Erythroblast (primary cell): ENCODE results near the gene SMAD5.
A peak's percentile ranks its signal among the peaks of the same experiment; 100 is the strongest.

Source experiments
- DNase-seq, 2 experiments: peaks; one replicate each; lab custom pipeline; 2025; lab: John Stamatoyannopoulos, UW
- GATA1 ChIP-seq: IDR thresholded peaks from 2 replicates; pipeline ENCODE4 v1.6.1; 2011; ENCODE audit warnings: low read depth, mild to moderate bottlenecking, control low read depth, low read length, moderate library complexity
- POLR2A ChIP-seq: IDR thresholded peaks from 2 replicates; pipeline ENCODE4 v1.6.1; 2011; ENCODE audit warnings: mild to moderate bottlenecking, low read length

SMAD5 gene

GRCh38 chr5:136191304-136192014 lies 58.8 kb downstream of the SMAD5 start:
- TF ChIP-seq GATA1 (no peak), POLR2A (no peak)
- no peak for DNase-seq

- DNase-seq, result peak in 1 of 2 experiments; percentile 3
- no peak for TF ChIP-seq POLR2A
- TF ChIP-seq GATA1, result no peak
Measured at GRCh38 chr5:136192015-136192525, 59.4 kb downstream of the SMAD5 start.

- DNase-seq, result no peak
- TF ChIP-seq GATA1 (no peak), POLR2A (no peak)
Measured at GRCh38 chr5:136192526-136193321, 60.1 kb downstream of the SMAD5 start, which contains the start of gene SMIM32. TSS of gene SMIM32 (minus strand) at chr5:136193162. CDS start at chr5:136192524, 638 bp downstream.

GRCh38 chr5:136193322-136193935 lies 60.8 kb downstream of the SMAD5 start:
- DNase-seq, result no peak
- no peak for TF ChIP-seq POLR2A
- TF ChIP-seq GATA1, result no peak

GRCh38 chr5:136194576-136194975 lies 61.9 kb downstream of the SMAD5 start:
- no peak for DNase-seq
- no peak for TF ChIP-seq GATA1
- no peak for TF ChIP-seq POLR2A

- TF ChIP-seq GATA1 (no peak), POLR2A (no peak)
- DNase-seq, result no peak
Measured at GRCh38 chr5:136195971-136196820, 63.6 kb downstream of the SMAD5 start.

- DNase-seq, result no peak
- TF ChIP-seq POLR2A (no peak), GATA1 (no peak)
Measured at GRCh38 chr5:136197462-136198142, 65.0 kb downstream of the SMAD5 start.

- DNase-seq, result no peak
- no peak for TF ChIP-seq GATA1
- no peak for TF ChIP-seq POLR2A
Measured at GRCh38 chr5:136198453-136198852, 65.8 kb downstream of the SMAD5 start.

- TF ChIP-seq POLR2A, result no peak
- no peak for TF ChIP-seq GATA1
- no peak for DNase-seq
Measured at GRCh38 chr5:136199408-136199807, 66.8 kb downstream of the SMAD5 start.

- TF ChIP-seq POLR2A, result no peak
- TF ChIP-seq GATA1, result no peak
- DNase-seq, result no peak
Measured at GRCh38 chr5:136200130-136200529, 67.5 kb downstream of the SMAD5 start.

GRCh38 chr5:136200761-136201160 lies 68.1 kb downstream of the SMAD5 start:
- DNase-seq, result no peak
- TF ChIP-seq POLR2A (no peak), GATA1 (no peak)

GRCh38 chr5:136201870-136202269 lies 69.2 kb downstream of the SMAD5 start:
- TF ChIP-seq GATA1, result no peak
- no peak for TF ChIP-seq POLR2A
- DNase-seq, result no peak
